HepG2 (cell line): ENCODE results near the gene NOL4L. TPM values are rescaled to one million over a fixed set of nuclear protein-coding genes. Genes with fewer than 3 reads are reported as not detected.

ENCODE experiments used
- AHR ChIP-seq: IDR thresholded peaks from 2 replicates; pipeline ENCODE4 v1.6.1; 2018; ENCODE audit warnings: missing genetic modification reagents, missing compliant biosample characterization
- CC2D1A ChIP-seq: sonication (generic); formaldehyde crosslinking; IDR thresholded peaks from 2 replicates; pipeline ENCODE4 v1.8.1; 2023; ENCODE audit warnings: mild to moderate bottlenecking, missing genetic modification reagents
- HOXA3 ChIP-seq: sonication (generic); formaldehyde crosslinking; IDR thresholded peaks from 2 replicates; pipeline ENCODE4 v1.5.0; 2020; ENCODE audit warnings: missing genetic modification reagents
- RFXANK ChIP-seq: IDR thresholded peaks from 2 replicates; pipeline ENCODE4 v1.6.1; 2016
- SATB2 ChIP-seq: sonication (generic); formaldehyde crosslinking; IDR thresholded peaks from 2 replicates; pipeline ENCODE4 v1.5.0; 2020; ENCODE audit warnings: missing genetic modification reagents
- SMARCE1 ChIP-seq: fragments of 450-650 bp; IDR thresholded peaks from 2 replicates; pipeline ENCODE4 v1.6.1; 2017; ENCODE audit warnings: borderline replicate concordance
- SYNCRIP ChIP-seq: fragments of 200-400 bp; formaldehyde crosslinking; IDR thresholded peaks from 2 replicates; pipeline ENCODE4 v1.6.1; 2018; ENCODE audit warnings: mild to moderate bottlenecking, low read depth, low read length; ENCODE audit not compliant: insufficient read depth
- YY1 ChIP-seq: IDR thresholded peaks from 2 replicates; pipeline ENCODE4 v1.6.1; 2011; ENCODE audit warnings: low read length, low read depth, moderate library complexity, mild to moderate bottlenecking; ENCODE audit not compliant: insufficient read depth, insufficient replicate concordance
- ZFY ChIP-seq: sonication (generic); formaldehyde crosslinking; IDR thresholded peaks from 2 replicates; pipeline ENCODE4 v1.4.0; 2020; ENCODE audit warnings: missing genetic modification reagents
- ZNF121 ChIP-seq: sonication (generic); formaldehyde crosslinking; IDR thresholded peaks from 2 replicates; pipeline ENCODE4 v1.5.0; 2020; ENCODE audit warnings: mild to moderate bottlenecking, missing genetic modification reagents
- ZNF143 ChIP-seq: sonication (generic); formaldehyde crosslinking; IDR thresholded peaks from 2 replicates; pipeline ENCODE4 v1.4.0; 2020; ENCODE audit warnings: missing genetic modification reagents
- ZNF460 ChIP-seq: sonication (generic); formaldehyde crosslinking; IDR thresholded peaks from 2 replicates; pipeline ENCODE4 v1.5.1; 2020; ENCODE audit warnings: missing genetic modification reagents, mild to moderate bottlenecking, borderline replicate concordance
- ZNF678 ChIP-seq: sonication (generic); formaldehyde crosslinking; IDR thresholded peaks from 2 replicates; pipeline ENCODE4 v1.4.0; 2020; ENCODE audit warnings: mild to moderate bottlenecking, missing genetic modification reagents
- ZNF713 ChIP-seq: sonication (generic); formaldehyde crosslinking; IDR thresholded peaks from 2 replicates; pipeline ENCODE4 v1.4.0; 2020; ENCODE audit warnings: mild to moderate bottlenecking, missing genetic modification reagents
- ZNF850 ChIP-seq: sonication (generic); formaldehyde crosslinking; conservative IDR thresholded peaks from 2 replicates; pipeline ENCODE4 v1.9.0; 2021; ENCODE audit warnings: mild to moderate bottlenecking, missing genetic modification reagents
- polyA plus RNA-seq, 8 experiments: library from polyadenylated mRNA; depleted of rRNA in 3 of 8; stranded (reverse) in 7 of 8; unstranded in 1 of 8; fragments of >200 nt; fragmentation: Illumina TruSeq in 4 of 8; extraction: Trizol in 4 of 8; gene quantifications; 2 replicates each; pipeline versions ENCODE4 v1.2.1 to v1.2.3, GENCODE V29; 2011 to 2016; ENCODE audit warnings: low read depth in 4 of 8, missing spikeins in 1 of 8, mixed read lengths in 1 of 8; ENCODE audit not compliant: insufficient read depth in 1 of 8
- total RNA-seq, 5 experiments: library from RNA; depleted of rRNA; stranded (reverse); fragments of >200 nt; fragmentation: Illumina TruSeq; extraction: Trizol; gene quantifications; 2 replicates each; pipeline ENCODE4 v1.2.3, GENCODE V29; 2016; ENCODE audit warnings: low read depth in 1 of 5
- TF ChIP-seq, protein P1 (sequence below): sonication (generic); formaldehyde crosslinking; IDR thresholded peaks from 2 replicates; pipeline ENCODE4 v1.8.0; 2022; ENCODE audit warnings: missing genetic modification reagents, mild to moderate bottlenecking, inconsistent platforms, borderline replicate concordance
- TF ChIP-seq, protein P2 (sequence below): sonication (generic); formaldehyde crosslinking; IDR thresholded peaks from 2 replicates; pipeline ENCODE4 v1.4.0; 2020; ENCODE audit warnings: mild to moderate bottlenecking, missing genetic modification reagents
- TF ChIP-seq, protein P3 (sequence below): sonication (generic); formaldehyde crosslinking; IDR thresholded peaks from 2 replicates; pipeline ENCODE4 v1.8.0; 2022; ENCODE audit warnings: missing genetic modification reagents, mild to moderate bottlenecking, borderline replicate concordance
- TF ChIP-seq, protein P4 (sequence below): sonication (generic); formaldehyde crosslinking; IDR thresholded peaks from 2 replicates; pipeline ENCODE4 v1.4.0; 2020; ENCODE audit warnings: missing genetic modification reagents
- TF ChIP-seq, protein P5 (sequence below): IDR thresholded peaks from 2 replicates; pipeline ENCODE4 v1.6.1; 2016; ENCODE audit warnings: missing biosample characterization, missing genetic modification reagents, low read depth

The NOL4L gene
- total and polyA plus RNA-seq, 2 of the 13 experiments (the other 11 are each of a cell fraction or from before 2014, with no cell fraction given), result 16.6 to 35.4 TPM

DNA sequence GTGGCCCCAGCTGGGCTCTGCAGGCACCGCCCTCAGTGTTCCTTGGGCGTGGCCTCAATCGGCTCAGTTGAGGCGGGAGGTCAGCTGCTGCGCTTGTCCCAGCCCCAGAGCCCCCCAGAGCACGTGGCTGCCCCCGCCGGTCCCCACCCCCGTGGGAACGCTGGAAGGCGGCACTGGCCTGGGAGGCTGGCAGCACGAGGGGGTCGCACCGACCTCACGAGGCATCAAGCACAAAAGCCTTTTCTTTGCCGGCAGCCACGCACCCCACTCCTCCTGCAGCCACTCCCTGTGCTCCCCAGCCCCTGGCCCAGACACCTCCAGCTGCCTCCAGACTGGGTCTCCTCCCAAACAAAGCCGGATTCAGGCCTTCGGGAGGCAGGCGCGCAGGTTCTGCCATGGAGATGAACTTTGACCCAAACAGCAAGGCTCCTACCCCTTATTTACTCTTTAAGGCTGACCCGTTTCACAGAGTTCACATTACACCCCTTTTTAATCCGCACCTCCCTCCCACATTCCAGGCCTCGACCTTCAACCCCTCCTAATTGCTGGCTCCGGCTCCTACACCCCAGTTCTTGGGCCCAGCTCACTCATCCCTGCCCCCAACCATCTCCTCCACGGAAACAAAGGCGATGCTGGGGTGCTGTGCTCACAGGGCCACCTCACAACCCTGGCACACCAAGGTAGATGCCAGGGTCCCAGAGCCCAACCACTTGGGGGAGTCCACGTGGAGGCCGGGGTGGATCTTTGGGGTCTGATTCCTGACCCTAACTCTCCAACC lies 111.7 kb downstream of the NOL4L start (continued):
- 0 out of 2 replicates have a peak, but pooled peaks have one; percentile 56 for TF ChIP-seq RFXANK (CRISPR knock-in tag)
- no peak for TF ChIP-seq CC2D1A (CRISPR knock-in tag)
- TF ChIP-seq ZFY (CRISPR knock-in tag), result peak; percentile 59; the same call in 1 of the 2 replicates
- TF ChIP-seq AHR, result no peak
- TF ChIP-seq SATB2 (CRISPR knock-in tag), result no peak
- TF ChIP-seq YY1, result no peak
- TF ChIP-seq, protein P1, sequence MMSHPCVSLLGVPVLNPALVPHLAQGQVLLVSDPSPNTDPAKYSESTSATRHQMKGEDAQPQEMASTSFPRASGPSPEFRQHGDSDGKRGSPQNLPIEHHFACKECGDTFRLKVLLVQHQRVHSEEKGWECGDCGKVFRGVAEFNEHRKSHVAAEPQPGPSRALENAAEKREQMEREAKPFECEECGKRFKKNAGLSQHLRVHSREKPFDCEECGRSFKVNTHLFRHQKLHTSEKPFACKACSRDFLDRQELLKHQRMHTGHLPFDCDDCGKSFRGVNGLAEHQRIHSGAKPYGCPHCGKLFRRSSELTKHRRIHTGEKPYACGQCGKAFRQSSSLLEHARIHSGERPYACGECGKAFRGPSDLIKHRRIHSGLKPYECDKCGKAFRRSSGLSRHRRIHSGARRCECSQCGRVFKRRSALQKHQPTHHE (CRISPR knock-in tag), result no peak
- TF ChIP-seq ZNF850 (CRISPR knock-in tag), result no peak
- TF ChIP-seq, protein P2, sequence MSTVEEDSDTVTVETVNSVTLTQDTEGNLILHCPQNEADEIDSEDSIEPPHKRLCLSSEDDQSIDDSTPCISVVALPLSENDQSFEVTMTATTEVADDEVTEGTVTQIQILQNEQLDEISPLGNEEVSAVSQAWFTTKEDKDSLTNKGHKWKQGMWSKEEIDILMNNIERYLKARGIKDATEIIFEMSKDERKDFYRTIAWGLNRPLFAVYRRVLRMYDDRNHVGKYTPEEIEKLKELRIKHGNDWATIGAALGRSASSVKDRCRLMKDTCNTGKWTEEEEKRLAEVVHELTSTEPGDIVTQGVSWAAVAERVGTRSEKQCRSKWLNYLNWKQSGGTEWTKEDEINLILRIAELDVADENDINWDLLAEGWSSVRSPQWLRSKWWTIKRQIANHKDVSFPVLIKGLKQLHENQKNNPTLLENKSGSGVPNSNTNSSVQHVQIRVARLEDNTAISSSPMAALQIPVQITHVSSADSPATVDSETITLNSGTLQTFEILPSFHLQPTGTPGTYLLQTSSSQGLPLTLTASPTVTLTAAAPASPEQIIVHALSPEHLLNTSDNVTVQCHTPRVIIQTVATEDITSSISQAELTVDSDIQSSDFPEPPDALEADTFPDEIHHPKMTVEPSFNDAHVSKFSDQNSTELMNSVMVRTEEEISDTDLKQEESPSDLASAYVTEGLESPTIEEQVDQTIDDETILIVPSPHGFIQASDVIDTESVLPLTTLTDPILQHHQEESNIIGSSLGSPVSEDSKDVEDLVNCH (CRISPR knock-in tag), result no peak
- TF ChIP-seq, protein P3, sequence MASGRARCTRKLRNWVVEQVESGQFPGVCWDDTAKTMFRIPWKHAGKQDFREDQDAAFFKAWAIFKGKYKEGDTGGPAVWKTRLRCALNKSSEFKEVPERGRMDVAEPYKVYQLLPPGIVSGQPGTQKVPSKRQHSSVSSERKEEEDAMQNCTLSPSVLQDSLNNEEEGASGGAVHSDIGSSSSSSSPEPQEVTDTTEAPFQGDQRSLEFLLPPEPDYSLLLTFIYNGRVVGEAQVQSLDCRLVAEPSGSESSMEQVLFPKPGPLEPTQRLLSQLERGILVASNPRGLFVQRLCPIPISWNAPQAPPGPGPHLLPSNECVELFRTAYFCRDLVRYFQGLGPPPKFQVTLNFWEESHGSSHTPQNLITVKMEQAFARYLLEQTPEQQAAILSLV (CRISPR knock-in tag), result peak; percentile 71; the same call in 1 of the 2 replicates
- peak; percentile 42; the same call in 1 of the 2 replicates for TF ChIP-seq ZNF713 (CRISPR knock-in tag)
- TF ChIP-seq SMARCE1, result no peak
- TF ChIP-seq, protein P4, sequence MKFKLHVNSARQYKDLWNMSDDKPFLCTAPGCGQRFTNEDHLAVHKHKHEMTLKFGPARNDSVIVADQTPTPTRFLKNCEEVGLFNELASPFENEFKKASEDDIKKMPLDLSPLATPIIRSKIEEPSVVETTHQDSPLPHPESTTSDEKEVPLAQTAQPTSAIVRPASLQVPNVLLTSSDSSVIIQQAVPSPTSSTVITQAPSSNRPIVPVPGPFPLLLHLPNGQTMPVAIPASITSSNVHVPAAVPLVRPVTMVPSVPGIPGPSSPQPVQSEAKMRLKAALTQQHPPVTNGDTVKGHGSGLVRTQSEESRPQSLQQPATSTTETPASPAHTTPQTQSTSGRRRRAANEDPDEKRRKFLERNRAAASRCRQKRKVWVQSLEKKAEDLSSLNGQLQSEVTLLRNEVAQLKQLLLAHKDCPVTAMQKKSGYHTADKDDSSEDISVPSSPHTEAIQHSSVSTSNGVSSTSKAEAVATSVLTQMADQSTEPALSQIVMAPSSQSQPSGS (CRISPR knock-in tag), result peak; percentile 59; the same call in 1 of the 2 replicates
- TF ChIP-seq ZNF143 (CRISPR knock-in tag), result 0 out of 2 replicates have a peak, but pooled peaks have one; percentile 16
- no peak for TF ChIP-seq ZNF678
- TF ChIP-seq SYNCRIP, result no peak
- no peak; the same call in 1 of the 2 replicates for TF ChIP-seq ZNF121 (CRISPR knock-in tag)
- no peak; the same call in 1 of the 2 replicates for TF ChIP-seq ZNF460
- TF ChIP-seq HOXA3 (CRISPR knock-in tag), result peak; percentile 76
- TF ChIP-seq, protein P5, sequence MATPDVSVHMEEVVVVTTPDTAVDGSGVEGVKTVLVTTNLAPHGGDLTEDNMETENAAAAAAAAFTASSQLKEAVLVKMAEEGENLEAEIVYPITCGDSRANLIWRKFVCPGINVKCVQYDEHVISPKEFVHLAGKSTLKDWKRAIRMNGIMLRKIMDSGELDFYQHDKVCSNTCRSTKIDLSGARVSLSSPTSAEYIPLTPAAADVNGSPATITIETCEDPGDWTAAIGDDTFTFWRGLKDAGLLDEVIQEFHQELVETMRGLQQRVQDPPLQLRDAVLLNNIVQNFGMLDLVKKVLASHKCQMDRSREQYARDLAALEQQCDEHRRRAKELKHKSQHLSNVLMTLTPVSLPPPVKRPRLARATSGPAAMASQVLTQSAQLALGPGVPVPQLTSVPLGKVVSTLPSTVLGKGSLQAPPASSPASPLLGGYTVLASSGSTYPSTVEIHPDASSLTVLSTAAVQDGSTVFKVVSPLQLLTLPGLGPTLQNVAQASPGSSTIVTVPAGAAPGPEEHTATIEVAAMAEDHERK, result no peak
